ENCODE results near the gene ZNF775. TPM values are rescaled to one million over a fixed set of nuclear protein-coding genes. Genes with fewer than 3 reads are reported as not detected.

Gene ZNF775
- total and polyA plus RNA-seq, 2 of the 13 experiments (the other 11 are each of a cell fraction or from before 2014, with no cell fraction given), result 3.1 to 3.2 TPM

DNA sequence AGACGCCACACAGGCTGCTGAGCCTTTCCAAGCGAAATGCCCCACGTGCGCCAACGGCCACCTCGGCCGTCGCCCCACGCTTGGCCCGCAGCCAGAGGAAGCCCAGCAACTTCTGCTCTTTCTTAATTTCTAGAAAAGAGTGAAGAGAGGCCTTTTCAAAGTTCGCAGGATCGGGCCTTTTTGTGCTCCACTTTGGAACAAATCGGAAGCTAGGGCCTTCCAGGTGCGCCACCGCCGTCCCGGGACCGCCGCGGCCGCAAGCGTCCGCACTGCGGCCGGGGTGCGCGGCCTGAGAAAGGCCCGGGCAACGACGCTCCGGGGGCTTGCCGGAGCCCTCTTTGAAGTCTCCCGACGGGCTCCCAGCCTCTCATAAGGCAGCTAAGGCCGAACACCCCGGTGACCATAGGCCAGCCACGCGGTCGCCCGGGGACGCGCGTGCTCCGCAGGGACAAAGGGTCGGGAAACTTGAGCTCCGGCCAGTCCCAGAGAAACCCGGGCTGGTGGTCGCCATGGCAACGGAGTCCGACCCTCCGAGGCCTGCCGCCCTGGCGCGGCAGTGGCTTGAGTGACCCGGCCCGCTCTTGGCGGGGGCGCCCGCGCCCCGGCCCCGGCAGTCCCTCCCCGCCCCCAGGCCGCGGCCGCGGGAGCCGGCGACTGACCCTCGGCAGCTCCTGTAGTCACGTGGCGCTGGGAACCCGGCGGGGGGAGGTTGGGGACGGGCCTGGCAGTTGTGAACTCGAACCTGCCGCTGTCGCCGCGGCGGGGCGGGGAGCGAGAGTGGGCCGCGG, 10.8 kb upstream of the ZNF775 start, which contains the start of gene REPIN1 (continued):
- TF ChIP-seq MTF2 (CRISPR knock-in tag; IDR thresholded peaks at IDR 0.05; ENCODE audit: borderline replicate concordance) (peak; percentile 84; the same call in 1 of the 2 replicates), ZBTB25 (CRISPR knock-in tag; IDR thresholded peaks at IDR 0.05) (peak; percentile 87; the same call in 1 of the 2 replicates), MAFF (IDR thresholded peaks at IDR 0.05; ENCODE audit: low read depth, low read length) (no peak), REXO4 (CRISPR knock-in tag; IDR thresholded peaks at IDR 0.05; ENCODE audit: borderline replicate concordance) (no peak; the same call in 1 of the 2 replicates), GLI4 (CRISPR knock-in tag; IDR thresholded peaks at IDR 0.05; ENCODE audit: borderline replicate concordance) (peak; percentile 69; the same call in 1 of the 2 replicates), MAZ (IDR thresholded peaks at IDR 0.05; ENCODE audit: borderline replicate concordance, low read depth, low read length) (peak; percentile 83), MAZ (CRISPR knock-in tag; IDR thresholded peaks at IDR 0.05; ENCODE audit: low read depth) (peak; percentile 89), NCOR1 (IDR thresholded peaks at IDR 0.05; ENCODE audit: borderline replicate concordance, low read length) (0 out of 2 replicates have a peak, but pooled peaks have one; percentile 30), NR0B2 (CRISPR knock-in tag; IDR thresholded peaks at IDR 0.05) (no peak), ZNF652 (CRISPR knock-in tag; IDR thresholded peaks at IDR 0.05; ENCODE audit: borderline replicate concordance, low read depth) (no peak), KMT2A (CRISPR knock-in tag; IDR thresholded peaks at IDR 0.05) (peak; percentile 68), NONO (IDR thresholded peaks at IDR 0.05) (no peak), NONO (CRISPR knock-in tag; conservative IDR thresholded peaks at IDR 0.05) (peak; percentile 80), AFF4 (CRISPR knock-in tag; IDR thresholded peaks at IDR 0.05) (no peak), ZBTB49 (CRISPR knock-in tag; IDR thresholded peaks at IDR 0.05; ENCODE audit: borderline replicate concordance) (0 out of 2 replicates have a peak, but pooled peaks have one; percentile 7), ZNF556 (CRISPR knock-in tag; IDR thresholded peaks at IDR 0.05; ENCODE audit: borderline replicate concordance) (peak; percentile 91; the same call in 1 of the 2 replicates), SRY (CRISPR knock-in tag; IDR thresholded peaks at IDR 0.05) (no peak)
- TF ChIP-seq, protein P1, sequence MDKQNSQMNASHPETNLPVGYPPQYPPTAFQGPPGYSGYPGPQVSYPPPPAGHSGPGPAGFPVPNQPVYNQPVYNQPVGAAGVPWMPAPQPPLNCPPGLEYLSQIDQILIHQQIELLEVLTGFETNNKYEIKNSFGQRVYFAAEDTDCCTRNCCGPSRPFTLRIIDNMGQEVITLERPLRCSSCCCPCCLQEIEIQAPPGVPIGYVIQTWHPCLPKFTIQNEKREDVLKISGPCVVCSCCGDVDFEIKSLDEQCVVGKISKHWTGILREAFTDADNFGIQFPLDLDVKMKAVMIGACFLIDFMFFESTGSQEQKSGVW (CRISPR knock-in tag; IDR thresholded peaks at IDR 0.05; ENCODE audit: borderline replicate concordance), result no peak
- TF ChIP-seq, protein P2, sequence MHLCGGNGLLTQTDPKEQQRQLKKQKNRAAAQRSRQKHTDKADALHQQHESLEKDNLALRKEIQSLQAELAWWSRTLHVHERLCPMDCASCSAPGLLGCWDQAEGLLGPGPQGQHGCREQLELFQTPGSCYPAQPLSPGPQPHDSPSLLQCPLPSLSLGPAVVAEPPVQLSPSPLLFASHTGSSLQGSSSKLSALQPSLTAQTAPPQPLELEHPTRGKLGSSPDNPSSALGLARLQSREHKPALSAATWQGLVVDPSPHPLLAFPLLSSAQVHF (CRISPR knock-in tag; IDR thresholded peaks at IDR 0.05), result peak; percentile 73; the same call in 1 of the 2 replicates
